CD8-positive, alpha-beta memory T cell (primary cell): ENCODE data around the gene ZNF398. TPM values are rescaled to one million over a fixed set of nuclear protein-coding genes. Genes with fewer than 3 reads are reported as not detected.

ENCODE experiments used
- CTCF ChIA-PET: fragments of 350-600 bp; sonication (Branson Sonifier 250); formaldehyde crosslinking; loops from one replicate; lab custom pipeline; 2021; ENCODE audit warnings: antibody characterized with exemption; lab: Charles Lee
- POLR2A ChIA-PET: fragments of 350-600 bp; sonication (Branson Sonifier 250); formaldehyde crosslinking; loops from one replicate; lab custom pipeline; 2021; ENCODE audit warnings: antibody characterized with exemption; lab: Charles Lee
- DNase-seq, 5 donors: peaks; one replicate each; pipeline versions ENCODE4 v3.0.0 to v3.0.0-alpha.2; 2020 to 2022; ENCODE audit warnings: mixed read lengths in 1 of 5
- H3K27ac ChIP-seq: one replicate; pipeline ENCODE4 v1.7.0; 2013; ENCODE audit warnings: low read depth, mild to moderate bottlenecking, low read length, moderate library complexity
- H3K27me3 ChIP-seq: 2 replicates; pipeline ENCODE4 v1.7.0; 2013; ENCODE audit warnings: low read length, mild to moderate bottlenecking; ENCODE audit not compliant: insufficient read depth, poor library complexity, severe bottlenecking
- H3K36me3 ChIP-seq: 2 replicates; pipeline ENCODE4 v1.7.0; 2013; ENCODE audit warnings: mild to moderate bottlenecking, low read length, moderate library complexity; ENCODE audit not compliant: insufficient read depth
- H3K4me1 ChIP-seq: 2 replicates; pipeline ENCODE4 v1.7.0; 2013; ENCODE audit warnings: mild to moderate bottlenecking, low read length, moderate library complexity; ENCODE audit not compliant: insufficient read depth
- H3K4me3 ChIP-seq: 2 replicates; pipeline ENCODE4 v1.7.0; 2013; ENCODE audit warnings: mild to moderate bottlenecking, low read length
- H3K9me3 ChIP-seq: 2 replicates; pipeline ENCODE4 v1.7.0; 2013; ENCODE audit warnings: mild to moderate bottlenecking, low read length
- H3K27ac Mint-ChIP-seq, 8 donors: one replicate each; pipeline ENCODE4 v1.8.0; 2020 to 2021; ENCODE audit warnings: mixed read lengths in 8 of 8, mild to moderate bottlenecking in 6 of 8, inconsistent platforms in 3 of 8, moderate library complexity in 3 of 8
- H3K27me3 Mint-ChIP-seq, 2 donors: one replicate each; pipeline ENCODE4 v1.8.0; 2020 to 2021; ENCODE audit warnings: mixed read lengths in 2 of 2, mild to moderate bottlenecking in 1 of 2, moderate library complexity in 1 of 2
- H3K36me3 Mint-ChIP-seq, 3 donors: one replicate each; pipeline ENCODE4 v1.8.0; 2020 to 2021; ENCODE audit warnings: mixed read lengths in 3 of 3, inconsistent platforms in 1 of 3, mild to moderate bottlenecking in 1 of 3
- H3K4me1 Mint-ChIP-seq, 3 donors: one replicate each; pipeline ENCODE4 v1.8.0; 2020 to 2021; ENCODE audit warnings: mixed read lengths in 3 of 3, inconsistent platforms in 1 of 3, mild to moderate bottlenecking in 1 of 3
- H3K4me3 Mint-ChIP-seq, 7 donors: one replicate each; pipeline ENCODE4 v1.8.0; 2020 to 2021; ENCODE audit warnings: mixed read lengths in 7 of 7, mild to moderate bottlenecking in 6 of 7, moderate library complexity in 4 of 7, inconsistent platforms in 2 of 7
- H3K9me3 Mint-ChIP-seq, 5 donors: one replicate each; pipeline ENCODE4 v1.8.0; 2020 to 2022; ENCODE audit warnings: mixed read lengths in 5 of 5, mild to moderate bottlenecking in 3 of 5, moderate library complexity in 2 of 5, inconsistent platforms in 1 of 5
- polyA plus RNA-seq: library from polyadenylated mRNA; unstranded; fragments of 300-500 nt; fragmentation: Illumina TruSeq; gene quantifications from one replicate; pipeline ENCODE4 v1.2.3, GENCODE V29; 2021
- total RNA-seq, 2 experiments: library from RNA; stranded (reverse); gene quantifications; one replicate each; pipeline ENCODE4 v1.2.3, GENCODE V29; 2021

ZNF398 gene
- total and polyA plus RNA-seq, 3 experiments from 2014 or later: 13.0 to 16.4 (median 15.7) TPM

DNA sequence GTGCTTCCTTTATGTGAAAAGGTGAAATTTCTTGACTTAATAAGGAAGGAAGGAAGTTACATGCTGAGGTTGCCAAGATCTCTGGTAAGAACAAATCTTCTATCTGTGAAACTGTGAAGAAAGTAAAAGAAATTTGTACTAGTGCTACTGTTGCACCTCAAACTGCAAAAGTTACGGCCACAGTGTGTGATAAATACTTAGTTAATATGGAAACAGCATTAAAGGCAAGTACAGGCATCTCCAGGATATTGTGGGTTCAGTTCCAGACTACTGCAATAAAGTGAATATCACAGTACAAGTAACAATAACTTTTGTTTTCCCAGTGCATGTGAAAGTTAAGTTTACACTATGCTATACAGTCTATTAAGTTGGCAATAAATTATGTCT lies 25.3 kb downstream of the ZNF398 start:
- Histone ChIP-seq H3K4me1 (no peaks in the 10 kb centered on the region), H3K9me3 (no peaks in the 10 kb centered on the region), H3K4me3 (no peak overlapping the region), H3K27me3 (no peaks in the 10 kb centered on the region), H3K36me3 (peaks cover 35% of the 10 kb centered on the region), H3K27ac (no peak overlapping the region)
- no peak overlapping the region for H3K4me3 Mint-ChIP-seq
- H3K27ac Mint-ChIP-seq: no peak overlapping the region
- H3K4me1 Mint-ChIP-seq: no peaks in the 10 kb centered on the region
- no peaks in the 10 kb centered on the region for H3K27me3 Mint-ChIP-seq
- peaks cover 7 to 70% (median 18%) of the 10 kb centered on the region in 3 donors for H3K36me3 Mint-ChIP-seq
- CTCF ChIA-PET: no interaction called here
- DNase-seq: no peak
- no peaks in the 10 kb centered on the region for H3K9me3 Mint-ChIP-seq
- POLR2A ChIA-PET: no interaction called here

DNA sequence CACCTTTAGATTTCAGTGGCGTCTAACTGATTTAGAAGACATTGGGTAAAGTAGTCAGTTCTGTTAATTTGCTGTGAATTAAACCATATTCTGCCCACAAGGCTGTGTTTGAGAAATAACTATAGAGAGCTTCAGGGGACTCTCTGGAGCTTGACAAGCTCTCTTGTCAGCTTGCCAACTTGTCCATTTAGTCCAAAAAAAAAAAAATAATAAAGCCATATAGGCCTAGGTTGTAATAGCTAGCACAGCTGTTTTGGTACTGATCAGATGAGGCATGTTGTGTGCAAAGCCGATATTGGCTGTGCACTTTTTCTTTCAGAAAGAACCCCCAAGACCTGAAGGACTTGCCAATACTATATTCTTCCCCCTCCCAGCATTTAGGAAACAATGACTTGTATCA lies 27.9 kb downstream of the ZNF398 start:
- Mint-ChIP-seq H3K4me3 (no peak overlapping the region), H3K27ac (no peak overlapping the region), H3K9me3 (no peaks in the 10 kb centered on the region), H3K36me3 (peaks cover 4 to 74% (median 28%) of the 10 kb centered on the region in 3 donors), H3K27me3 (no peaks in the 10 kb centered on the region), H3K4me1 (no peaks in the 10 kb centered on the region)
- Histone ChIP-seq H3K27me3 (no peaks in the 10 kb centered on the region), H3K4me3 (no peak overlapping the region), H3K9me3 (no peaks in the 10 kb centered on the region), H3K4me1 (no peaks in the 10 kb centered on the region), H3K36me3 (peaks cover 37% of the 10 kb centered on the region), H3K27ac (no peak overlapping the region)
- DNase-seq: no peak
- ChIA-PET POLR2A (interaction anchor here (0.5 kb wide), 1 partner anchor 356 kb away, joined by 4 read pairs; no protein-coding TSS in a partner anchor), CTCF (no interaction called here)

DNA sequence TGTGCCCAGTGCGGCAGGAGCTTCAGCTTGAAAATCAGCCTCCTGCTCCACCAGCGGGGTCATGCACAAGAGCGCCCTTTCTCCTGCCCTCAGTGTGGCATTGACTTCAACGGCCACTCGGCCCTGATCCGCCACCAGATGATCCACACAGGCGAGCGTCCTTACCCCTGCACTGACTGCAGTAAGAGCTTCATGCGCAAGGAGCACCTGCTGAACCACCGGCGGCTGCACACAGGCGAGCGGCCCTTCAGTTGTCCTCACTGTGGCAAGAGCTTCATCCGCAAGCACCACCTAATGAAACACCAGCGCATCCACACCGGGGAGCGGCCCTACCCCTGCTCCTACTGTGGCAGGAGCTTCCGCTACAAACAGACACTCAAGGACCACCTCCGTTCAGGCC lies 32.0 kb downstream of the ZNF398 start:
- Mint-ChIP-seq H3K4me3 (no peak overlapping the region), H3K4me1 (no peaks in the 10 kb centered on the region), H3K27ac (no peak overlapping the region), H3K27me3 (no peaks in the 10 kb centered on the region), H3K9me3 (no peaks in the 10 kb centered on the region), H3K36me3 (peaks cover 4 to 75% (median 25%) of the 10 kb centered on the region in 3 donors)
- POLR2A ChIA-PET: no interaction called here
- Histone ChIP-seq H3K9me3 (no peaks in the 10 kb centered on the region), H3K27me3 (no peaks in the 10 kb centered on the region), H3K36me3 (peaks cover 28% of the 10 kb centered on the region), H3K4me1 (no peaks in the 10 kb centered on the region), H3K4me3 (no peak overlapping the region), H3K27ac (no peak overlapping the region)
- DNase-seq: no peak
- CTCF ChIA-PET: interaction anchor here (1.7 kb wide), 1 partner anchor 16 kb away, joined by 6 read pairs; the partner anchor contains the start of gene ZNF282

DNA sequence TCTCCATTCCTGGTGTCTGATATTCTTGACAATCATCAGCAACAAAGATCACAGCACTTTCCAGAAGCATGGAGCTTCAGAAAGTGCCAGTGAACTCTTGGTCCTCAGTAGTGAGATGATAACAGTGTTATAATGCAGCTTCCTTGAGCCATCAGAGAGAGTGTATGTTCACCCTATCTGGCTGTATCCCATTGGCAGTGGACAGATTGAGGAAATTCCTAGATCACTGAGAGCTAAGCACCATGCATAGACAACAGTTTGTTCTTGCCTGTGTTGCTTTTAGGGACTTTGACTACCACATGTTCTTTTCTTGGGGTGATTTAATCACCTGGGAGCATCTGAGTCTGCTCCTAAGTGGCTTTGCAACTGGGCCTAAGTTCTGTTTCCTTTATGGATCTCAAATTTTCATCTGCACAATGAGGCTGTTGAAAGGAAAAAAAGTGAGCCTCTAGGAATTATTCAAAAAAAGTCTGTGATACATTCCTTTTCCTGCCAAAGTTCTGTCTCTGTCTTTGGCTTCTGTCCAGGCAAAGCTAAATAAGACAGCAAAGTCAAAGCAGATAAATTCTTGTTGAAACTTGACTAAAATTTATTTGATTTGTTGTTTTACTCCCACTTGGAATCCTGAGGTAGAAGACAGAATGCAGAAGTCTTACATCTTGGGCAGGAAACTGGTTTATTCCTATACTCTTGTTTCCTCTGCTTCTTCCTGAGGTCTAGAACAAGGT lies 33.6 kb downstream of the ZNF398 start:
- H3K36me3 Mint-ChIP-seq: peaks cover 4 to 64% (median 25%) of the 10 kb centered on the region in 3 donors
- H3K4me1 ChIP-seq: no peaks in the 10 kb centered on the region
- no peaks in the 10 kb centered on the region for H3K27me3 Mint-ChIP-seq
- H3K4me3 Mint-ChIP-seq: no peak overlapping the region
- H3K27ac Mint-ChIP-seq: peak overlapping the region in 4 of 8 donors; percentile 11 to 20 (median 15)
- peaks cover 25% of the 10 kb centered on the region for H3K36me3 ChIP-seq
- POLR2A ChIA-PET: no interaction called here
- no peak overlapping the region for H3K4me3 ChIP-seq
- H3K27ac ChIP-seq: no peak overlapping the region
- CTCF ChIA-PET: interaction anchor here (1.2 kb wide), 1 partner anchor 54 kb away, joined by 3 read pairs; no protein-coding TSS in a partner anchor
- H3K27me3 ChIP-seq: no peaks in the 10 kb centered on the region
- no peaks in the 10 kb centered on the region for H3K9me3 Mint-ChIP-seq
- H3K9me3 ChIP-seq: no peaks in the 10 kb centered on the region
- H3K4me1 Mint-ChIP-seq: no peaks in the 10 kb centered on the region
- DNase-seq: no peak

- peaks cover 23% of the 10 kb centered on the region for H3K36me3 ChIP-seq
- POLR2A ChIA-PET: no interaction called here
- H3K27me3 ChIP-seq: no peaks in the 10 kb centered on the region
- H3K4me3 ChIP-seq: no peak overlapping the region
- CTCF ChIA-PET: no interaction called here
- no peaks in the 10 kb centered on the region for H3K4me1 ChIP-seq
- Mint-ChIP-seq H3K36me3 (peaks cover 4 to 61% (median 25%) of the 10 kb centered on the region in 3 donors), H3K27ac (peak overlapping the region in 3 of 8 donors; percentile 13 to 26 (median 17)), H3K4me3 (no peak overlapping the region), H3K9me3 (no peaks in the 10 kb centered on the region), H3K4me1 (no peaks in the 10 kb centered on the region), H3K27me3 (no peaks in the 10 kb centered on the region)
- H3K9me3 ChIP-seq: no peaks in the 10 kb centered on the region
- no peak overlapping the region for H3K27ac ChIP-seq
- no peak for DNase-seq
Measured at GRCh38 chr7:149181450-149181790, 34.2 kb downstream of the ZNF398 start.

- no peaks in the 10 kb centered on the region for H3K27me3 ChIP-seq
- ChIA-PET CTCF (interaction anchor here (1.2 kb wide), 1 partner anchor 34 kb away, joined by 3 read pairs; no protein-coding TSS in a partner anchor), POLR2A (no interaction called here)
- H3K4me1 Mint-ChIP-seq: no peaks in the 10 kb centered on the region
- no peak overlapping the region for H3K27ac ChIP-seq
- H3K9me3 Mint-ChIP-seq: no peaks in the 10 kb centered on the region
- H3K36me3 ChIP-seq: peaks cover 6% of the 10 kb centered on the region
- no peaks in the 10 kb centered on the region for H3K9me3 ChIP-seq
- peaks cover 0 to 32% (median 5%) of the 10 kb centered on the region in 3 donors for H3K36me3 Mint-ChIP-seq
- no peak overlapping the region for H3K4me3 Mint-ChIP-seq
- no peak overlapping the region for H3K4me3 ChIP-seq
- H3K27me3 Mint-ChIP-seq: no peaks in the 10 kb centered on the region
- H3K4me1 ChIP-seq: no peaks in the 10 kb centered on the region
- peak overlapping the region in 1 of 8 donors; percentile 41 for H3K27ac Mint-ChIP-seq
- DNase-seq: no peak
Measured at GRCh38 chr7:149184274-149184673, 37.0 kb downstream of the ZNF398 start.

DNA sequence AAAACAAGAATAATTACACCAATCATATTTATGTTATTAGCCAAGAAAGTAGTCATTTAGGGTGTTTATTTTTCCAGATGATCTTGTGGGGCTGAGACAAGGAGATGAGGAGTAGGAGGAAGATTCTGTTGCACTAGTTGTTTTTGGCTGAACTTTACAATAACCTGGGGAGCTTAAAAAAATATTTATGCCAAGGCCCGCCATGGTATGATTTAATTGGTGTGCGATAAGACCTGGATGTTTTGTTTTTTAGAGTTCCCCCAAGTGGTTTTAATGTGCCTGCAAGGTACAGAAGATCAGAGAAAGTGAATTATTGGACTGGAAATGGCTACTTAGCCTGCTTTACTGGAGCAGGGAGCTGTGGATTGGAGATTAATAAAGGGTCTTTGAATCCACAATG lies 41.0 kb downstream of the ZNF398 start:
- Histone ChIP-seq H3K4me1 (no peaks in the 10 kb centered on the region), H3K36me3 (no peaks in the 10 kb centered on the region), H3K27ac (no peak overlapping the region), H3K4me3 (no peak overlapping the region), H3K9me3 (no peaks in the 10 kb centered on the region), H3K27me3 (no peaks in the 10 kb centered on the region)
- no peak for DNase-seq
- CTCF ChIA-PET: no interaction called here
- POLR2A ChIA-PET: no interaction called here
- Mint-ChIP-seq H3K36me3 (peaks cover 0 to 2% (median 0%) of the 10 kb centered on the region in 3 donors), H3K4me1 (peaks cover 5 to 9% (median 5%) of the 10 kb centered on the region in 3 donors), H3K4me3 (peak overlapping the region in 1 of 7 donors; percentile 71), H3K27me3 (no peaks in the 10 kb centered on the region), H3K27ac (no peak overlapping the region), H3K9me3 (no peaks in the 10 kb centered on the region)

DNA sequence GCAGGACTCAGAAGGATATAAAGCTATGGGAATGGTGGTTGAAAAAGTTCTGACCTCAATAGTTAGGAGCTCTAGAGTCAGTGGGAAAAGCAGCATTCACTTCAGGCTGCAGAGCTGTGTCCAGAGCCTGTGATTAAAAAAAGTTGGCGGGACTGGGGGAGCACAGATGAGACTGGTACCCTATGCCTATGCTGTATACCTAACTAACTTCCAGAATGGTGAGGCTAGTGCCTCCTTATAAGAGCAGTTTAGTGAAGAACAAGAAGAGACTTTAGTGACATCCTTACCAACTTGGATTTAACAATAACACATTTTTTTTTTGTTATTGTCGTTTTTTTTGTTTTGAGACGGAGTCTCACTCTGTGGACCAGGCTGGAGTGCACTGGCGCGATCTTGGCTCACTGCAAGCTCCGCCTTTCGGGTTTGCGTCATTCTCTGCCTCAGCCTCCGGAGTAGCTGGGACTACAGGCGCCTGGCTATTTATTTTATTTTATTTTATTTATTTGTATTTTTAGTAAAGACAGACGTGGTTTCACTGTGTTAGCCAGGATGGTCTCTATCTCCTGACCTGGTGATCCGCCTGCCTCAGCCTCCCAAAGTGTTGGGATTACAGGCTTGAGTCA lies 41.5 kb downstream of the ZNF398 start:
- H3K36me3 ChIP-seq: no peaks in the 10 kb centered on the region
- no peaks in the 10 kb centered on the region for H3K36me3 Mint-ChIP-seq
- DNase-seq: no peak
- H3K27ac Mint-ChIP-seq: peak overlapping the region in 1 of 8 donors; percentile 62
- no peak overlapping the region for H3K4me3 ChIP-seq
- no peaks in the 10 kb centered on the region for H3K9me3 Mint-ChIP-seq
- POLR2A ChIA-PET: no interaction called here
- peak overlapping the region in 1 of 7 donors; percentile 71 for H3K4me3 Mint-ChIP-seq
- CTCF ChIA-PET: no interaction called here
- H3K27me3 Mint-ChIP-seq: no peaks in the 10 kb centered on the region
- no peaks in the 10 kb centered on the region for H3K27me3 ChIP-seq
- peaks cover 5 to 9% (median 5%) of the 10 kb centered on the region in 3 donors for H3K4me1 Mint-ChIP-seq
- no peaks in the 10 kb centered on the region for H3K4me1 ChIP-seq
- no peak overlapping the region for H3K27ac ChIP-seq
- H3K9me3 ChIP-seq: no peaks in the 10 kb centered on the region
